Liver (tissue), 3 donors: Measurements from ENCODE around the gene ZNF14.

Experiments
- GABPA ChIP-seq, 2 donors: IDR thresholded peaks in 1 of 2; conservative IDR thresholded peaks in 1 of 2; 2 replicates each; pipeline ENCODE4 v1.6.1; 2016; ENCODE audit warnings: antibody characterized with exemption in 2 of 2, mild to moderate bottlenecking in 1 of 2, moderate library complexity in 1 of 2
- HNF4A ChIP-seq, 2 donors: conservative IDR thresholded peaks; 2 replicates each; pipeline ENCODE4 v1.6.1; 2016; ENCODE audit warnings: antibody characterized with exemption in 2 of 2, mild to moderate bottlenecking in 2 of 2
- JUND ChIP-seq, 2 donors: IDR thresholded peaks; 2 replicates each; pipeline ENCODE4 v1.6.1; 2016; ENCODE audit warnings: antibody characterized with exemption in 2 of 2
- RAD21 ChIP-seq, 2 donors: IDR thresholded peaks; 2 replicates each; pipeline ENCODE4 v1.6.1; 2016; ENCODE audit warnings: antibody characterized with exemption in 2 of 2, mild to moderate bottlenecking in 2 of 2
- REST ChIP-seq: IDR thresholded peaks from 2 replicates; pipeline ENCODE4 v1.6.1; 2016; ENCODE audit warnings: antibody characterized with exemption, mild to moderate bottlenecking
- RXRA ChIP-seq, 2 donors: IDR thresholded peaks; 2 replicates each; pipeline ENCODE4 v1.6.1; 2017 to 2018; ENCODE audit warnings: antibody characterized with exemption in 2 of 2, mild to moderate bottlenecking in 1 of 2
- SP1 ChIP-seq: IDR thresholded peaks from 2 replicates; pipeline ENCODE4 v1.6.1; 2018; ENCODE audit warnings: antibody characterized with exemption, mild to moderate bottlenecking
- TAF1 ChIP-seq: conservative IDR thresholded peaks from 2 replicates; pipeline ENCODE4 v1.6.1; 2016; ENCODE audit warnings: antibody characterized with exemption, mild to moderate bottlenecking
- YY1 ChIP-seq: IDR thresholded peaks from 2 replicates; pipeline ENCODE4 v1.6.1; 2016; ENCODE audit warnings: antibody characterized with exemption, mild to moderate bottlenecking
- TF ChIP-seq, protein P1 (sequence below): fragments of 150-350 bp; IDR thresholded peaks from 2 replicates; pipeline ENCODE4 v1.5.1; 2017; ENCODE audit warnings: improper control_type of control experiment, low read depth, low read length; ENCODE audit not compliant: missing input control
- TF ChIP-seq, protein P2 (sequence below): IDR thresholded peaks from 2 replicates; pipeline ENCODE4 v1.6.1; 2016; ENCODE audit warnings: antibody characterized with exemption
- donor health status: healthy.
- donor health status: healthy.

- TF ChIP-seq, protein P1, sequence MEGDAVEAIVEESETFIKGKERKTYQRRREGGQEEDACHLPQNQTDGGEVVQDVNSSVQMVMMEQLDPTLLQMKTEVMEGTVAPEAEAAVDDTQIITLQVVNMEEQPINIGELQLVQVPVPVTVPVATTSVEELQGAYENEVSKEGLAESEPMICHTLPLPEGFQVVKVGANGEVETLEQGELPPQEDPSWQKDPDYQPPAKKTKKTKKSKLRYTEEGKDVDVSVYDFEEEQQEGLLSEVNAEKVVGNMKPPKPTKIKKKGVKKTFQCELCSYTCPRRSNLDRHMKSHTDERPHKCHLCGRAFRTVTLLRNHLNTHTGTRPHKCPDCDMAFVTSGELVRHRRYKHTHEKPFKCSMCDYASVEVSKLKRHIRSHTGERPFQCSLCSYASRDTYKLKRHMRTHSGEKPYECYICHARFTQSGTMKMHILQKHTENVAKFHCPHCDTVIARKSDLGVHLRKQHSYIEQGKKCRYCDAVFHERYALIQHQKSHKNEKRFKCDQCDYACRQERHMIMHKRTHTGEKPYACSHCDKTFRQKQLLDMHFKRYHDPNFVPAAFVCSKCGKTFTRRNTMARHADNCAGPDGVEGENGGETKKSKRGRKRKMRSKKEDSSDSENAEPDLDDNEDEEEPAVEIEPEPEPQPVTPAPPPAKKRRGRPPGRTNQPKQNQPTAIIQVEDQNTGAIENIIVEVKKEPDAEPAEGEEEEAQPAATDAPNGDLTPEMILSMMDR = no peak
- TF ChIP-seq RAD21 (IDR thresholded peaks at IDR 0.05) = no peak
- TF ChIP-seq HNF4A (conservative IDR thresholded peaks at IDR 0.05) = no peak
- no peak for TF ChIP-seq TAF1
- TF ChIP-seq GABPA (IDR thresholded peaks at IDR 0.05 in 1 of 2, conservative IDR thresholded peaks at IDR 0.05 in 1 of 2) = no peak
- TF ChIP-seq, protein P2, sequence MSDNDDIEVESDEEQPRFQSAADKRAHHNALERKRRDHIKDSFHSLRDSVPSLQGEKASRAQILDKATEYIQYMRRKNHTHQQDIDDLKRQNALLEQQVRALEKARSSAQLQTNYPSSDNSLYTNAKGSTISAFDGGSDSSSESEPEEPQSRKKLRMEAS = no peak
- TF ChIP-seq JUND (IDR thresholded peaks at IDR 0.05) = no peak
- no peak for TF ChIP-seq YY1
- no peak for TF ChIP-seq RXRA (IDR thresholded peaks at IDR 0.05)
- TF ChIP-seq SP1 = no peak
- no peak for TF ChIP-seq REST
These were observed 11.7 kb upstream of the ZNF14 start for GRCh38 chr19:19744641-19745040.
